ENCODE data around the gene KRTAP11-1. TPM values are rescaled to one million over a fixed set of nuclear protein-coding genes. Genes with fewer than 3 reads are reported as not detected.
A peak's percentile ranks its signal among the peaks of the same experiment; 100 is the strongest.

Gene KRTAP11-1
- total RNA-seq, 1 donor from 2014 or later, result not detected

- Mint-ChIP-seq H3K4me3 (ENCODE audit: unreplicated experiment) (no peak overlapping the region), H3K27me3 (ENCODE audit: unreplicated experiment) (peaks cover 2% of the 10 kb centered on the region), H3K36me3 (ENCODE audit: low read depth, unreplicated experiment) (no peaks in the 10 kb centered on the region), H3K9me3 (ENCODE audit: unreplicated experiment) (no peaks in the 10 kb centered on the region), H3K27ac (ENCODE audit: unreplicated experiment) (no peak overlapping the region), H3K4me1 (ENCODE audit: unreplicated experiment) (no peaks in the 10 kb centered on the region)
- no peak for DNase-seq (ENCODE audit: low spot score)
- TF ChIP-seq CTCF (IDR thresholded peaks at IDR 0.05; ENCODE audit: unreplicated experiment), result no peak
Measured at GRCh38 chr21:30882866-30883597, 1.7 kb upstream of the KRTAP11-1 start.

- Mint-ChIP-seq H3K4me1 (ENCODE audit: unreplicated experiment) (peaks cover 3% of the 10 kb centered on the region), H3K4me3 (ENCODE audit: unreplicated experiment) (no peak overlapping the region), H3K9me3 (ENCODE audit: unreplicated experiment) (no peaks in the 10 kb centered on the region), H3K36me3 (ENCODE audit: low read depth, unreplicated experiment) (no peaks in the 10 kb centered on the region), H3K27ac (ENCODE audit: unreplicated experiment) (no peak overlapping the region), H3K27me3 (ENCODE audit: unreplicated experiment) (peaks cover 4% of the 10 kb centered on the region)
- TF ChIP-seq CTCF (IDR thresholded peaks at IDR 0.05; ENCODE audit: unreplicated experiment), result no peak
- DNase-seq (ENCODE audit: low spot score), result no peak
Measured at GRCh38 chr21:30880914-30881313, 466 bp downstream of the KRTAP11-1 start.

GRCh38 chr21:30874526-30874925 lies 6.9 kb downstream of the KRTAP11-1 start:
- no peak for TF ChIP-seq CTCF (IDR thresholded peaks at IDR 0.05; ENCODE audit: unreplicated experiment)
- no peak overlapping the region for H3K27ac Mint-ChIP-seq (ENCODE audit: unreplicated experiment)

GRCh38 chr21:30847627-30848500 lies 33.5 kb downstream of the KRTAP11-1 start:
- H3K4me1 Mint-ChIP-seq (ENCODE audit: unreplicated experiment), result no peaks in the 10 kb centered on the region
- no peak for DNase-seq (ENCODE audit: low spot score)
- H3K36me3 Mint-ChIP-seq (ENCODE audit: low read depth, unreplicated experiment), result no peaks in the 10 kb centered on the region
- peaks cover 4% of the 10 kb centered on the region for H3K27me3 Mint-ChIP-seq (ENCODE audit: unreplicated experiment)
- no peak overlapping the region for H3K27ac Mint-ChIP-seq (ENCODE audit: unreplicated experiment)
- no peak overlapping the region for H3K4me3 Mint-ChIP-seq (ENCODE audit: unreplicated experiment)
- no peak for TF ChIP-seq CTCF (IDR thresholded peaks at IDR 0.05; ENCODE audit: unreplicated experiment)
- H3K9me3 Mint-ChIP-seq (ENCODE audit: unreplicated experiment), result no peaks in the 10 kb centered on the region

More at GRCh38 chr21:30874526-30874925, 6.9 kb downstream of the KRTAP11-1 start:
- H3K27me3 Mint-ChIP-seq (ENCODE audit: unreplicated experiment), result peaks cover 2% of the 10 kb centered on the region
- H3K36me3 Mint-ChIP-seq (ENCODE audit: low read depth, unreplicated experiment), result no peaks in the 10 kb centered on the region
- H3K9me3 Mint-ChIP-seq (ENCODE audit: unreplicated experiment), result no peaks in the 10 kb centered on the region
- H3K4me1 Mint-ChIP-seq (ENCODE audit: unreplicated experiment), result peaks cover 3% of the 10 kb centered on the region
- no peak overlapping the region for H3K4me3 Mint-ChIP-seq (ENCODE audit: unreplicated experiment)
- no peak for DNase-seq (ENCODE audit: low spot score)

GRCh38 chr21:30842990-30843389 lies 38.4 kb downstream of the KRTAP11-1 start:
- TF ChIP-seq CTCF (IDR thresholded peaks at IDR 0.05; ENCODE audit: unreplicated experiment), result peak; percentile 74
- H3K4me3 Mint-ChIP-seq (ENCODE audit: unreplicated experiment), result no peak overlapping the region
- no peaks in the 10 kb centered on the region for H3K36me3 Mint-ChIP-seq (ENCODE audit: low read depth, unreplicated experiment)
- DNase-seq (ENCODE audit: low spot score), result no peak
- H3K27me3 Mint-ChIP-seq (ENCODE audit: unreplicated experiment), result peaks cover 2% of the 10 kb centered on the region
- H3K4me1 Mint-ChIP-seq (ENCODE audit: unreplicated experiment), result peaks cover 2% of the 10 kb centered on the region
- H3K9me3 Mint-ChIP-seq (ENCODE audit: unreplicated experiment), result no peaks in the 10 kb centered on the region
- no peak overlapping the region for H3K27ac Mint-ChIP-seq (ENCODE audit: unreplicated experiment)

All from endothelial cell (in vitro differentiated cells).